Sigmoid colon (tissue), 7 donors: Measurements from ENCODE around the gene TRAPPC3L. TPM values are rescaled to one million over a fixed set of nuclear protein-coding genes. Genes with fewer than 3 reads are reported as not detected.

Source experiments
- DNase-seq: peaks from one replicate; pipeline ENCODE4 v3.0.0-alpha.2; 2019
- H3K27ac ChIP-seq, 4 donors: fragments of 200-600 bp; sonication (generic); one replicate each; pipeline ENCODE4 v1.5.1; 2016 to 2019; ENCODE audit warnings: mild to moderate bottlenecking in 1 of 4
- H3K27me3 ChIP-seq, 3 donors: fragments of 200-600 bp; sonication (generic); one replicate each; pipeline ENCODE4 v1.5.1; 2019; ENCODE audit warnings: mild to moderate bottlenecking in 1 of 3
- H3K36me3 ChIP-seq, 4 donors: fragments of 200-600 bp; sonication (generic); one replicate each; pipeline ENCODE4 v1.5.1; 2016 to 2019
- H3K4me1 ChIP-seq, 4 donors: fragments of 200-600 bp; sonication (generic); one replicate each; pipeline ENCODE4 v1.5.1; 2017 to 2019
- H3K4me3 ChIP-seq, 4 donors: fragments of 200-600 bp; sonication (generic); one replicate each; pipeline ENCODE4 v1.5.1; 2017 to 2019; ENCODE audit warnings: mild to moderate bottlenecking in 2 of 4, moderate library complexity in 1 of 4
- H3K9me3 ChIP-seq, 4 donors: fragments of 200-600 bp in 3 of 4; sonication (generic) in 3 of 4; one replicate each; pipeline versions ENCODE4 v1.5.1 to v1.6.1; 2013 to 2019
- CTCF ChIP-seq, 4 experiments: fragments of 450-650 bp in 3 of 4; fragments of 200-600 bp in 1 of 4; IDR thresholded peaks; one replicate each; pipeline ENCODE4 v1.5.1; 2016 to 2019; ENCODE audit warnings: antibody characterized with exemption in 4 of 4, mild to moderate bottlenecking in 3 of 4, moderate library complexity in 2 of 4
- EP300 ChIP-seq, 4 donors: sonication (generic); formaldehyde crosslinking; IDR thresholded peaks; one replicate each; pipeline ENCODE4 v1.6.1; 2017; ENCODE audit warnings: antibody characterized with exemption in 4 of 4
- POLR2A ChIP-seq, 2 donors: fragments of 450-650 bp; IDR thresholded peaks; one replicate each; pipeline ENCODE4 v1.6.1; 2016; ENCODE audit warnings: antibody characterized with exemption in 2 of 2, mild to moderate bottlenecking in 2 of 2, moderate library complexity in 2 of 2
- POLR2AphosphoS5 ChIP-seq, 4 donors: sonication (generic); formaldehyde crosslinking; IDR thresholded peaks; one replicate each; pipeline ENCODE4 v1.6.1; 2017; ENCODE audit warnings: antibody characterized with exemption in 4 of 4
- WGBS, 2 donors: extraction: QIAGEN DNeasy Blood & Tissue Kit; methylation state at CpG; one replicate each; pipeline ENCODE4 v1.1.7; 2013; 5-methylcytosine and 5-hydroxymethylcytosine counted together
- intact Hi-C: fragments of 100-400 bp; cut with DNase I; formaldehyde crosslinking; loops from one replicate; pipeline ENCODE4 v1.15.1; 2023
- polyA plus RNA-seq, 3 donors: library from polyadenylated mRNA; stranded (reverse); fragments of 200-250 nt; gene quantifications; one replicate each; pipeline ENCODE4 v1.2.3, GENCODE V29; 2013
- total RNA-seq, 4 donors: library from RNA; depleted of rRNA; stranded (reverse); fragments of >200 nt; gene quantifications; one replicate each; pipeline ENCODE4 v1.1.0, GENCODE V29; 2016
- donor health status: healthy with polysubstance abuse.
- donor health status: Bipolar disorder and iron deficiency.
- donor health status: healthy.

The TRAPPC3L gene
- total and polyA plus RNA-seq, 7 donors = not detected

GRCh38 chr6:116456106-116456505 is 89.4 kb downstream of the TRAPPC3L start:
- intact Hi-C loops = no loop called here

GRCh38 chr6:116452531-116452930 is 93.0 kb downstream of the TRAPPC3L start:
- Histone ChIP-seq H3K27me3 (no peaks in the 10 kb centered on the region), H3K9me3 (no peaks in the 10 kb centered on the region), H3K4me1 (peaks cover 0 to 6% (median 0%) of the 10 kb centered on the region in 4 donors), H3K36me3 (no peaks in the 10 kb centered on the region), H3K4me3 (no peak overlapping the region), H3K27ac (no peak overlapping the region)
- DNase-seq = no peak
- TF ChIP-seq CTCF (IDR thresholded peaks at IDR 0.05) (no peak), POLR2AphosphoS5 (IDR thresholded peaks at IDR 0.05) (no peak), POLR2A (IDR thresholded peaks at IDR 0.05) (no peak), EP300 (IDR thresholded peaks at IDR 0.05) (no peak)
- WGBS, 2 donors = 87 to 92% methylated on average over 2 of the region's 2 CpGs
- intact Hi-C loops = no loop called here

More at GRCh38 chr6:116456106-116456505, 89.4 kb downstream of the TRAPPC3L start:
- no peaks in the 10 kb centered on the region for H3K36me3 ChIP-seq
- DNase-seq = no peak
- no peaks in the 10 kb centered on the region for H3K4me1 ChIP-seq
- no peaks in the 10 kb centered on the region for H3K27me3 ChIP-seq
- TF ChIP-seq EP300 (IDR thresholded peaks at IDR 0.05) = no peak
- no peak for TF ChIP-seq CTCF (IDR thresholded peaks at IDR 0.05)
- no peak for TF ChIP-seq POLR2AphosphoS5 (IDR thresholded peaks at IDR 0.05)
- TF ChIP-seq POLR2A (IDR thresholded peaks at IDR 0.05) = no peak
- no peak overlapping the region for H3K27ac ChIP-seq
- no peaks in the 10 kb centered on the region for H3K9me3 ChIP-seq
- H3K4me3 ChIP-seq = no peak overlapping the region
- WGBS, 2 donors = 91 to 94% methylated on average over 3 of the region's 3 CpGs

- DNase-seq = no peak
- no peaks in the 10 kb centered on the region for H3K9me3 ChIP-seq
- no peaks in the 10 kb centered on the region for H3K27me3 ChIP-seq
- no peak for TF ChIP-seq CTCF (IDR thresholded peaks at IDR 0.05)
- no peak for TF ChIP-seq POLR2AphosphoS5 (IDR thresholded peaks at IDR 0.05)
- no peak for TF ChIP-seq POLR2A (IDR thresholded peaks at IDR 0.05)
- no peak for TF ChIP-seq EP300 (IDR thresholded peaks at IDR 0.05)
- H3K36me3 ChIP-seq = no peaks in the 10 kb centered on the region
- H3K27ac ChIP-seq = no peak overlapping the region
- H3K4me3 ChIP-seq = no peak overlapping the region
- intact Hi-C loops = no loop called here
- H3K4me1 ChIP-seq = peaks cover 0 to 12% (median 0%) of the 10 kb centered on the region in 4 donors
Measured at GRCh38 chr6:116451916-116452315, 93.6 kb downstream of the TRAPPC3L start.

GRCh38 chr6:116450769-116451740 is 94.4 kb downstream of the TRAPPC3L start:
- H3K27me3 ChIP-seq = no peaks in the 10 kb centered on the region
- no peak overlapping the region for H3K27ac ChIP-seq
- no peaks in the 10 kb centered on the region for H3K36me3 ChIP-seq
- H3K9me3 ChIP-seq = no peaks in the 10 kb centered on the region
- no peak for DNase-seq
- H3K4me3 ChIP-seq = no peak overlapping the region
- TF ChIP-seq CTCF (IDR thresholded peaks at IDR 0.05) (no peak), EP300 (IDR thresholded peaks at IDR 0.05) (no peak), POLR2AphosphoS5 (IDR thresholded peaks at IDR 0.05) (no peak), POLR2A (IDR thresholded peaks at IDR 0.05) (no peak)
- H3K4me1 ChIP-seq = peaks cover 0 to 15% (median 0%) of the 10 kb centered on the region in 4 donors
- intact Hi-C loops = no loop called here
- 65 to 67% methylated on average over 9 of the region's 9 CpGs for WGBS, 2 donors
